Kidney epithelial cell (primary cell): ENCODE results near the gene CSH1. TPM values are rescaled to one million over a fixed set of nuclear protein-coding genes. Genes with fewer than 3 reads are reported as not detected.

ENCODE experiments used
- DNase-seq: peaks from one replicate; pipeline ENCODE4 v3.0.0-alpha.2; 2010; ENCODE audit warnings: low read depth
- H3K27me3 ChIP-seq: 2 replicates; pipeline ENCODE4 v1.6.0; 2011; ENCODE audit warnings: low read length; ENCODE audit not compliant: control insufficient read depth, insufficient read depth
- H3K36me3 ChIP-seq: 2 replicates; pipeline ENCODE4 v1.5.1; 2011; ENCODE audit warnings: low read length; ENCODE audit not compliant: control insufficient read depth, insufficient read depth
- H3K4me3 ChIP-seq: 2 replicates; pipeline ENCODE4 v1.5.1; 2011; ENCODE audit warnings: low read depth, mild to moderate bottlenecking, control low read depth, low read length
- total RNA-seq: library from RNA; depleted of rRNA; stranded (reverse); fragments of >200 nt; gene quantifications from 2 replicates; pipeline ENCODE4 v1.2.3, GENCODE V29; 2015
- TF ChIP-seq, protein P1 (sequence below): IDR thresholded peaks from 2 replicates; pipeline ENCODE4 v1.5.1; 2011; ENCODE audit warnings: mild to moderate bottlenecking, moderate library complexity, low read length, control low read depth, inconsistent platforms; ENCODE audit not compliant: insufficient read depth, poor library complexity, severe bottlenecking

CSH1 gene
- total RNA-seq, 1 donor from 2014 or later = not detected

DNA sequence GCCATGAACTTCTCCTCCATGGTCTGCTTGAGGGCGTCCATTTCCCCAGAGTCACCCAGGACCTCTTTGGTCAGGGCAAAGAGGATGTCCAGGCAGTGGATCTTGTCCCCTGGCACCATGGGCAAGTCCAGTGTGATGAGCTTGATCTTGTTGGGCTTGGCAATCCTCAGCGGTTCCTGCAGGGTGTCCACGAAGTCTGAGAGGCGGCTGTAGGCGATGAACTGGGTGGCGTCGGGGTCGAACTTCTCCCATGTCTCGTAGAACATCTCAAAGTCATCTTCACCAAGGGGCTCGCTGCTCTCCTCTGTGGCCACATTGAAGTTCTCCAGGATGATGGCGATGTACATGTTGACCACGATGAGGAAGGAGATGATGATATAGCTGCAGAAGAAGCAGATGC is 44.8 kb upstream of the CSH1 start:
- H3K36me3 ChIP-seq = no peaks in the 10 kb centered on the region
- H3K27me3 ChIP-seq = peaks cover 2% of the 10 kb centered on the region
- no peak for DNase-seq
- no peak overlapping the region for H3K4me3 ChIP-seq
- TF ChIP-seq, protein P1, sequence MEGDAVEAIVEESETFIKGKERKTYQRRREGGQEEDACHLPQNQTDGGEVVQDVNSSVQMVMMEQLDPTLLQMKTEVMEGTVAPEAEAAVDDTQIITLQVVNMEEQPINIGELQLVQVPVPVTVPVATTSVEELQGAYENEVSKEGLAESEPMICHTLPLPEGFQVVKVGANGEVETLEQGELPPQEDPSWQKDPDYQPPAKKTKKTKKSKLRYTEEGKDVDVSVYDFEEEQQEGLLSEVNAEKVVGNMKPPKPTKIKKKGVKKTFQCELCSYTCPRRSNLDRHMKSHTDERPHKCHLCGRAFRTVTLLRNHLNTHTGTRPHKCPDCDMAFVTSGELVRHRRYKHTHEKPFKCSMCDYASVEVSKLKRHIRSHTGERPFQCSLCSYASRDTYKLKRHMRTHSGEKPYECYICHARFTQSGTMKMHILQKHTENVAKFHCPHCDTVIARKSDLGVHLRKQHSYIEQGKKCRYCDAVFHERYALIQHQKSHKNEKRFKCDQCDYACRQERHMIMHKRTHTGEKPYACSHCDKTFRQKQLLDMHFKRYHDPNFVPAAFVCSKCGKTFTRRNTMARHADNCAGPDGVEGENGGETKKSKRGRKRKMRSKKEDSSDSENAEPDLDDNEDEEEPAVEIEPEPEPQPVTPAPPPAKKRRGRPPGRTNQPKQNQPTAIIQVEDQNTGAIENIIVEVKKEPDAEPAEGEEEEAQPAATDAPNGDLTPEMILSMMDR = no peak

DNA sequence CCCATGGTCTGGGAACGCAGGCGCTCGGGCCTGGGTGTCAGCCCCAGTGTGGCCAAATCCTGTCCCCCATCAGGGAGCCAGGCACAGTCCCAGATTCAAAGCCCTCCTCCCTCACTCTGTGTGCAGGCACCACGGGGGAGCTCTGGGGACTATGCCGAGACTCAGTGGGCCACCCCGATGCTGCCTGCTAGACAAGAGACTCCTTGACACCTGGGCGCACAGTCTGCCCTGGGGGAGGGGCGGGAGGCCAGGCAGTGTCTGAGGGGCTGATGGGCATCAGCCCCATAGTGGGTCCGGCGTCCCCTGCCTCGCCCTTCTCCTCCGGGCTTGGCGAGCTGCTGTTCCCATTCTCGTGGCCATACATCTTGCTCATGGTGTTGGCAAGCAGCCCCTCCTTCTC is 44.2 kb upstream of the CSH1 start:
- Histone ChIP-seq H3K36me3 (no peaks in the 10 kb centered on the region), H3K4me3 (no peak overlapping the region), H3K27me3 (peaks cover 2% of the 10 kb centered on the region)
- TF ChIP-seq, protein P1 = no peak
- no peak for DNase-seq

DNA sequence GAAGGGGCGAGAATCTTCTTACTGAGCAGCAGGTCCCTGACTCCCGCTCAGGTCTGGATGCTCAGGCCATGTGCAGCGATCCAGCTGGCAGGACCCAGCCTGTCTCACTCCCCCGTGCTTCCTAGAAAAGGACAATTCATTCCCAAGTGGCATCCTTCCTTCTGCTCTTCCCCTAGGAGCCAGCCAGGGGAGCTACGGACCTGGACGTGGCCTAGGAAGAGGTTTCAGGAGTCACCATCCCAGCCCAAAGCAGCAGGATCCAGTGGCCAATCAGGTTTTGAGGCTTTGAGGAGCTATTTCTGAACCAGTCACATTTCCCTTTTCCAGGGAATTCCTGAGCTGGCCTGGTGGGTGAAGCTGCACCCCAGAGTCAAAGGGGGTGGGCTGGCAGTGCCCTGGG is 43.5 kb upstream of the CSH1 start:
- TF ChIP-seq, protein P1 = no peak
- DNase-seq = no peak
- H3K27me3 ChIP-seq = peaks cover 2% of the 10 kb centered on the region
- no peaks in the 10 kb centered on the region for H3K36me3 ChIP-seq
- H3K4me3 ChIP-seq = no peak overlapping the region

DNA sequence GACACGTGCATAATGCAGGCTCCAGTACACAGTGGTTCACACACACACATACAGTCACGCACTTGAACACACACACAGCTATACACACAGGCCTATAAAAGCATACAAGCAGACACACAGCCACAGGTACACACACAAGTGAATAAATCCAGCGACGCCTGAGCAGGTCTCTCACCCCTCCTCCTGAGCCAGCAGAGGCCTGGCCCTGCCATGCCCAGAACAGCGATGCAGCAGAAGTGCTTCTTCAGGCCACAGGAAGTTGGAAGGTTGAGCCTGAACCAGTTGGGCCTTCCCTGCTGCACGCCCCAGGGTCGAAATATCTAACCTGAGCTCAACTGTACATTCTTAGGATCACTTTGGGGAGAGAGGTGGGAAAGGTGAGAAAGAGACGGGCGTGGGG is 43.0 kb upstream of the CSH1 start:
- H3K36me3 ChIP-seq = no peaks in the 10 kb centered on the region
- H3K4me3 ChIP-seq = no peak overlapping the region
- TF ChIP-seq, protein P1 = no peak
- no peak for DNase-seq
- peaks cover 2% of the 10 kb centered on the region for H3K27me3 ChIP-seq

DNA sequence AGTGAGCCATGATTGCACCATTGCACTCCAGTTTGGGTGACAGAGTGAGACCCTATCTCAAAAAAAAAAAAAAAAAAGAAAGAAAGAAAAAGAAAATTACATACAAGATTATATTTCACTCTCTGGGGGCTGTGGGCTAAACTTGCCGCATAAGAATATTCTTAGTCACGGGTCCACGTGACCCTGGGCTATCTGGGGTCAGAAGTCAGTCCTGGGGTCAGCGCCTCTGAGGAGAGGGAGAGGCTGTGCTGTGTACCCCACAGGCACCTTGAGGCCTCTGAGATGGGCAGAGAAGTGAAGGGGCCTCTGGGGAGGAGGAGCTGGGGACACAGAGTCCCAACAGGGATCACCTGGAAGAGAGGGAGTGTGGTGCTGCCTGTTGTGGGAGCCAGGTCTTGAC is 41.5 kb upstream of the CSH1 start:
- Histone ChIP-seq H3K27me3 (peaks cover 4% of the 10 kb centered on the region), H3K4me3 (no peak overlapping the region), H3K36me3 (no peaks in the 10 kb centered on the region)
- no peak for DNase-seq
- TF ChIP-seq, protein P1 = no peak

DNA sequence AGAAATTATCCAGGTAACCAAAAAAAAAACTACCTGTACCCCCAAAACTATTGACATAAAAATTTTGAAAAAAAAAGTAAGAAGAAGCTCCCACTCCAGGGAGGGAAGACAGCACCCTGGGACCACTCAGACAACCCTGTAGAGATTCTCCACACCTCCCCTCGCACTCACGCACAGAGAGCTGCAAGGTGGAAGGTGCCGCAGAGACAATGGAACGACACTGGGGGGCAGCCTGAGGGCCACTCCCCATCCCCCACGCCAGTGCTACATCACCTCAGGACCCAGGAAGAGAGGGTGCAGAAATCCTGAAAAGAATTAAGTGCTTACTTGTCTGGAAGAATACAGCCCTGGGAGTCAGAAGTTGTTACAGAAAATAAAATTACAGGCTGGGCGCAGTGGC is 40.9 kb upstream of the CSH1 start:
- no peaks in the 10 kb centered on the region for H3K36me3 ChIP-seq
- TF ChIP-seq, protein P1 = no peak
- no peak overlapping the region for H3K4me3 ChIP-seq
- H3K27me3 ChIP-seq = peaks cover 2% of the 10 kb centered on the region
- DNase-seq = no peak
